ENCODE measurements around the gene AP1M2.

DNA sequence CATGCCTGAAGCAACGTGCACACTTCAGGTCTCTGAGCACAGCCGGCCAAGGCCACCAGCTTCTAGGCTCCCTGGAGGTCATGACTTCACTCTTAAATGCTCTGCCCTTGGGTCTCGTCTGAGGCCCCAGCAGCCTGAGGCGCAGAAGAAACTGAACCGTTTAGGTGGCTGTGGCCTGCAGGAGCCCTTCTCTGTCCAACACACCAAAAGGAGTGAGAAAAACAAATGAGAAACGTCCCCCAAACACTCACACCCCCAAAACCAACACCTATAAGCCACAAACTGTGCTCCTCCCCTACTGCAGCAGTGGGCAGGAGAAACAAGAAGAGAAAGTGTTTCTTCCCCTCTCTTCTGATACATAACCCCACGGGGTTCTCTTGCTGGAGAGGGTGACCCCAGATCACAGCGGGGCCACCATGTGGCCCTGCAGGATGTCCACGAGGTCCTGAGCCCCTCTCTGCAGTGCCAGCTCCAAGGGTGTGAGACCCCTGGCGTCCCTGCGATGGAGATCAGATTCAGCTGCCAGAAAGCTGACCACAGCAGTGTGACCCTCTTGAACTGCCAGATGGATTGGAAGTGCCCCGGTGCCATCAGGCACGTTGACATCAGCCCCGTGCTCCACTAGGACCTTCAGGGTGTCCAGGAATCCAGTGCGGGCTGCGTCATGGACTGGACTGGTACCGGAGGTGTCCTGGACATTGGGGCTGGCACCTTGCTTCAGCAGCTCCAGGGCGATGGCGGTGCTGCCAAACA is 20.3 kb downstream of the AP1M2 start:
- TF ChIP-seq, protein P1, sequence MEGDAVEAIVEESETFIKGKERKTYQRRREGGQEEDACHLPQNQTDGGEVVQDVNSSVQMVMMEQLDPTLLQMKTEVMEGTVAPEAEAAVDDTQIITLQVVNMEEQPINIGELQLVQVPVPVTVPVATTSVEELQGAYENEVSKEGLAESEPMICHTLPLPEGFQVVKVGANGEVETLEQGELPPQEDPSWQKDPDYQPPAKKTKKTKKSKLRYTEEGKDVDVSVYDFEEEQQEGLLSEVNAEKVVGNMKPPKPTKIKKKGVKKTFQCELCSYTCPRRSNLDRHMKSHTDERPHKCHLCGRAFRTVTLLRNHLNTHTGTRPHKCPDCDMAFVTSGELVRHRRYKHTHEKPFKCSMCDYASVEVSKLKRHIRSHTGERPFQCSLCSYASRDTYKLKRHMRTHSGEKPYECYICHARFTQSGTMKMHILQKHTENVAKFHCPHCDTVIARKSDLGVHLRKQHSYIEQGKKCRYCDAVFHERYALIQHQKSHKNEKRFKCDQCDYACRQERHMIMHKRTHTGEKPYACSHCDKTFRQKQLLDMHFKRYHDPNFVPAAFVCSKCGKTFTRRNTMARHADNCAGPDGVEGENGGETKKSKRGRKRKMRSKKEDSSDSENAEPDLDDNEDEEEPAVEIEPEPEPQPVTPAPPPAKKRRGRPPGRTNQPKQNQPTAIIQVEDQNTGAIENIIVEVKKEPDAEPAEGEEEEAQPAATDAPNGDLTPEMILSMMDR (IDR thresholded peaks at IDR 0.05): no peak
- no peak for TF ChIP-seq EP300 (IDR thresholded peaks at IDR 0.05)
- TF ChIP-seq GATA3 (IDR thresholded peaks at IDR 0.05; ENCODE audit: borderline replicate concordance): no peak
- TF ChIP-seq CHD4 (IDR thresholded peaks at IDR 0.05; ENCODE audit: borderline replicate concordance): no peak
- TF ChIP-seq BHLHE40 (IDR thresholded peaks at IDR 0.05; ENCODE audit: low read depth, low read length): no peak
